Measurements from ENCODE around the gene RIBC2. TPM values are rescaled to one million over a fixed set of nuclear protein-coding genes. Genes with fewer than 3 reads are reported as not detected.
A peak's percentile ranks its signal among the peaks of the same experiment; 100 is the strongest.
"Not testable (repeated sequence)": the region's sequence is repeated elsewhere in the genome, so short reads cannot be mapped to it uniquely, and the experiment has no call there.

The RIBC2 gene, protein sequence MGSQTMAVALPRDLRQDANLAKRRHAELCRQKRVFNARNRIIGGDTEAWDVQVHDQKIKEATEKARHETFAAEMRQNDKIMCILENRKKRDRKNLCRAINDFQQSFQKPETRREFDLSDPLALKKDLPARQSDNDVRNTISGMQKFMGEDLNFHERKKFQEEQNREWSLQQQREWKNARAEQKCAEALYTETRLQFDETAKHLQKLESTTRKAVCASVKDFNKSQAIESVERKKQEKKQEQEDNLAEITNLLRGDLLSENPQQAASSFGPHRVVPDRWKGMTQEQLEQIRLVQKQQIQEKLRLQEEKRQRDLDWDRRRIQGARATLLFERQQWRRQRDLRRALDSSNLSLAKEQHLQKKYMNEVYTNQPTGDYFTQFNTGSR
- 6.4 and 9.5 TPM in 2 replicates for total RNA-seq (2014; rRNA removed; shearing (Covaris generic))

DNA sequence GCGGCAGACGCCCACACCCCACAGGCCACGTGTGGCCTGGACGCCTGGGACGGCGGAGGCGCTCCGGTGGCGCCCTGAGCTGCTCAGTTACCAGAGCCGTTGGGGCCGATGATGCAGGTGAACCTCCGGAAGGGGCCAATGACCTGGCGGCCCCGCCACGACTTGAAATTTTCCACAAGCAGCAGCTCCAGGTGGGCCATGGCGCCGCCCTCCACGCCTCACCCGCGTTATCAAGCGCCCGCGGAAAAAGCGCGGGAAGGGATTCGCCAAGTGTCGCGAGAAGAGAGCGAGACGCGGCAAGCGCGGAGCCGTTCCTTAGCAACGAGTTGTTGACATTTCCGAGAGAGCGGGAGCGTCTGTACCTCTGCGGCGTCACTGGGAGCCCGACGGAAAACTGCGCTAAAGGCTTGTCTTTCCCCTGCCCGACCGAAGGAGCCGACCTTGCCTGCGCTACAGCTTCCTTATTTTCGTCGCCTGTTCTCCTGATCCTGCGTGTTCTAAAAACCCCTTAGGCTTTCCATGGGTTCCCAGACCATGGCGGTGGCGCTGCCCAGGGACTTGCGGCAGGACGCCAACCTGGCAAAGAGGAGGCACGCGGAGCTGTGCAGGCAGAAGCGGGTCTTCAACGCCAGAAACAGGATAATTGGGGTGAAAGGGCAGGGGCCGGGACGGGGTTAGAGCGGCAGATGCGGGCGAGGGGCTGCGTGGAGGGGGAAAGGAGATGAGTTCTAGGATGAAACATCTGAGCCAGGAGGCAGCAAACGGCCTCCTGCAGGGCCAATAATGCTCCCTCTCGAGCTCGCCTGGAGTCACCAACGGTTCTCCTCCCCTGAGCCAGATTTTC is at the start of gene RIBC2, which contains the start of gene SMC1B:
RIBC2 (plus strand) TSS at position 326 of the 844 bp plus-strand sequence; CDS start at position 520, 194 bp downstream.
SMC1B (minus strand) TSS at position 232 of the 844 bp plus-strand sequence; CDS start at position 200, 32 bp downstream.
- DNase-seq (ENCODE audit: low read depth), result peak; percentile 91

DNA sequence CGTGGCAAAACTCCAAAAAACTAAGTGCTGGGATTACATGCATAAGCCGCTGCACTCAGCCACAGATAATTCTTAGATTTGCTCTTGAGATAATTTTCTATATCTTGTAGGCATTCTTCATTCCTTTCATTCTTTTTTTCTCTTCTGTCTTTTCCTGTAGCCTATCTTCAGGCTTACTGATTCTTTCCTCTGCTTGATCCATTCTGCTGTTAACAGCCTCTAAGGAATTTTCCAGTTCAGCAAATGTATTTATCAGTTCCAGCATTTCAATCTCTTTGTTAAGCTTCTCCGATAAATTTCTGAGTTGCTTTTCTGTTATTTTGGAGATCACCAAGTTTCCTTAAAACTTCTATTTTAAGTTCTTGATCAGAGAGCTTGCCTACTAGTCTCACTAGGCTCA is 46.8 kb upstream of the RIBC2 start:
- DNase-seq (ENCODE audit: low read depth), result no peak

DNA sequence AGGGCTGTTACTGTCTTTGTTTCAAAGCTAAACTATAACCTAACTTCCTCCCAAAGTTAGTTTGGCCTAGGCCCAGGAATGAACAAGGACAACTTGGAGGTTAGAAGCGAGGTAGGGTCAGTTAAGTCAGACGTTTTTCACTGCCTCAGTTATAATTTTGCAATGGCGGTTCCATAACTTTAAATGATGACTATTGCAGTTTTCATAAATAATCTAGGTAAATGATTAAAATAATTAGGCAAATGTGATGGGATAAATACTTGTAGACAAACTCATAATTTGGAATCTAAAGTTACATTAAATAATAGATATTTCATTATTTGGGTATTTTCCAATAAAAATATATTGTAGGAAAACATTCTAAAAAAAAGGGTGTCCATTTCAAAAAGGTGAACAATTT is 39.9 kb upstream of the RIBC2 start:
- not testable (repeated sequence) for DNase-seq (ENCODE audit: low read depth)

DNA sequence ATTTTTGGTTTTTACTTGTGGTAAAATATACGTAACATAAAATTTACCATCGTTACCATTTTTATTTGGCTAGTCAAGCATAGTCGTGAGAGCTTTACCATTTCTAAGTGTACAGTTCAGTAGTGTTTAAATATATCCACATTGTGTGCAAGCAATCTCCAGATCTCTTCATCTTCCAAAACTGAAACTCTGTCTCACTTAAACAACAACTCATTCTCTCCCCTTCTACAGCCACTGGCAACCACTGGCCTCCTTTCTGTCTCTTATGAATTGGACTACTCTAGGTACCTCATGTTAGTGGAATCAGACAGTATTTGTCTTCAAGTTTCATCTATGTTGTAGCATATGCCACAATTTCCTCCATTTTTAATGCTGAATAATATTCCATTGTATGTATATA is 37.5 kb upstream of the RIBC2 start:
- no peak for DNase-seq (ENCODE audit: low read depth)

DNA sequence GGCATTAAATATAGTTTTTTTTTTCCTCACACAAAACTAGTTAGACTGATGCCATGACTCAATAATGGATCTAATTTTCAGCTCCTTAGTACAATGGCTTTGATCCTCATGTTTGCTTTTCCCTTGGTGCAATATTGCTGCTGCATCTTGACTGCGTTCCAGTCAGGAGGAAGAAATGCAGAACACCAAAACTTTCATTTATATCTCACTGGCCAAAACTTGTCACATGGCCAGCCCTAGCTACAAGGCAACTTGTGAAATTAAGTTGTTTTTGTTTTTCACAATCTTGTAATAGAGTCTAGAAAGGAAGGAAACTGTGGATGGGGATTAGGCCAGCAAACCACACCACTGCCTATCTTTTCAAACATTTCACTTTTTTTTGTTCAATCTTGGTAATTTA is 36.8 kb upstream of the RIBC2 start:
- no peak for DNase-seq (ENCODE audit: low read depth)

DNA sequence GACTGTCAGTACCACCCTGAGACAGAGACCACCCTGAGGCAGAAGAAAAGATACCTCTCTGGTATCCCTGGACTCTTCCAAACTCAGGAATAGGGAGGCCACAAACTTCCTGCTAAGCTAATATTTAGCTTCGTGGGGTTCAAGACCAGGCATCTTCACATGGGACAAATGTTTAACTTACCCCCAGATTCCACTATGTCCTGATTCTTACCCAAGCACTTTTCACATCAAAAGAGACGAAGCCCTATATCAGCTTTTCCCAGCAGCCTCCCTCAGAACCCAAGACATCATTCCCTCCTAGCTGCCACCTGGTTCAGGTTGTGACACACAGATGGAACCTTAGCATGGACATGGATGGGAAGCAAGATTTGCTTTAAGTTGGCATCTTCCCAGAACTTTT is 32.1 kb upstream of the RIBC2 start:
- DNase-seq (ENCODE audit: low read depth), result no peak

DNA sequence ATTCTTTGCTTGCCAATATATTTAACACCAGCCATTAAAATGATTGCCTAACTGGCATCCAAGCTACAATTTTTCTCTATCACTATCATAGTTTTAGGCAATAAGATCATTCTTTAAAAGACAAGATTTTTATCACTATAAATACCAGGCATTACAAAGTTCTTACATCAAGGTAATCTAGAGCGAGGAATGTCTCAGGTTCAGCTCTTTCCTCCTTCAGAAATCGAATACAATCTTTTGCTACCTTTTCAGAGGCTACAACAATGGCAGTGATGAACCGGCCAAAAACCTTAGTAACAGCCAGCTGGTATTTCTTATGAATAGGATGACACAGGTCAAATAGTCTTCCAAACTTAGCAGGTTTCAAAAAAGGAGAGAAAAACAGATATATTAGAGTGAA is 23.9 kb upstream of the RIBC2 start:
- DNase-seq (ENCODE audit: low read depth), result no peak

DNA sequence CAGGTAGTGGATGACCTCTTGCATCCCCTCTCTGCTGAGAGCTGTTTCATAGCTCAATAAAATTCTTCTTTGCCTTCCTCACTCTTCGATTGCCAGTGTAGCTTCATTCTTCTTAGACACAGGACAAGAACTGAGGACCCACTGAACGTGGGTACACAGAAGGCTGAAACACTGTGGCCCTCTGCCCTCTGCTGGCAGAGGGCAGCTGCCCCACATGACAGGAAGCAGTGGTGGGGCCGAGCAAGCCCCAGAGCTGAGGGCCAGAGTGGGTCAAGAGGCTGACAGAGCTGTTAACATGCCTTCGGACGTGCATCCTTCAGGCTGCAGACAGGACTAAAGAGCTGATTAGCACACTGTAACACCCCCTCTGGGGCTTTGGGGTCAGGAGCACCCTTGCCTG is 15.7 kb upstream of the RIBC2 start:
- DNase-seq (ENCODE audit: low read depth), result no peak

DNA sequence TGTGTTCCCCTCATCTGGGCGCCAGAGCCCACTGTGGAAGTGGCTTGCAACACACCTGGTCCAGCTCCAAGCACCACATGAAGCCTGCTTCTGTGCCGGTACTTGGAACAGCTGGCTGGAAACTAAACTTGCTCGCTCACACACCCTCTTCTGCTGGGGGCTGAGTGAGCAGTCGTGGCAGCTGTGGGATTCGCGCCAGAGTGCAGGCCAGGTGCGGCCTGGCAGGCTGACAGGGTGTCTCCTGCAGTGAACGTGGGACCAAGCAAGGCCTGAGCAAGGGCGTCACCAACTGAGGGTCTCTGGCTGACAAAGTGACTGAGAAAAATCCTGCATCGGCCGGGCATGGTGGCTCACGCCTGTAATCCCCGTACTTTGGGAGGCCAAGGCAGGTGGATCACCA is 15.3 kb upstream of the RIBC2 start:
- DNase-seq (ENCODE audit: low read depth), result no peak

DNA sequence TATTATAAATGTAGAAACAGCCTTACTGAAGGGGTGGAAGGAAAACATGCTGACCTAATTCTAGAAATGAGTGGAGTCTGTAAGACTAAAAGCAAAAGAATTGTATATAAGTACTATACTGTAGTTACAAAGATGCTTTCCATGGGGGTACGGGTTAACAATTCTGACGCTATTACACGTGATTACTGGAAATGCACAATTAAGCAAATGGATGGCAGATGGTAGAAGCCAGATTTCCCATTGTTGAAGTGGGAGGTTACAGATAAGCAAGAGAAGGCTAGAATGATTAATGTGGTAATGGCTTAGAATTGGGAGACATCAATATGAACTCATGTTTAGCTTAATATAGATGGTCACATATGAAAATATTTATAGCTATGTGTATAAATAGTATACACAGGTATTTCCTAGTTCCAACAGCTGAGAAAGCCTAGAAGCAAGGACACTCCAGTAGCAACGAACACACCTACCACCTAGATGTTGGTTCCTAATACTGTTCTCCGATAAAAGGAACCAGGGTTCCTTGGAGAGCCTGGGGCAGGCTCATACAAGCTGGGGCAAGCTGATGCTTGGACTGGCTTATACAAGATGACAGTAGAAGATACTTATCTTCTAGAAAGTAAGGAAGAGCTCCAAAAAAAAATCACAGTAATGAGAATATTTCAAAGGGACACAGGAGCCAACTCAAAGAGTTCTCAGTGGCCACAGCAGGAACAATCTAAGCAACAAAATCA is 13.6 kb upstream of the RIBC2 start:
- no peak for DNase-seq (ENCODE audit: low read depth)

DNA sequence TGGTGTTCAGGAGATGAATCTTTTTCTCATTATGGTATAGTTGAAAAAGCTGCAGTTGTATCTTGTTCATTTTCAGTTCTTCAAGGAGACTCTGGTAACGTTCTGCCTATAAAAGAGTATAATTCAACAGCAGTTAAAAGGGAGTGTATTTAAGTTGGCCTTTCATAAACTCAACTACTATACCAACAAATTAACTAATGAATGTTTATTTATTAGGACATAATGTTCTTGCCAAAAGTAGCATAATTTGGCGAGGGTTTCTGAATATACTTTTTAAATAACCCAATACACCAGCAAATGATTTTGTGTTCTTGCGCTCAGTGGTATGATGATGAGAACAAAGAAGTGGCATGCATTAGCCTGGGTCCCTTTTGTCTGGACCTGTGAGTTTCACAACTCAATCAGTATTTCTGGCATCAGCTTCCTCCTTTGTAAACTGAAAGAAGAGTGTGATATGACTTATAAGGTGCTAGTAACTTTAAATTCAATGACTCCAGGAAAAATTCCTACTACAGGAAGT is 11.0 kb upstream of the RIBC2 start:
- DNase-seq (ENCODE audit: low read depth), result no peak

DNA sequence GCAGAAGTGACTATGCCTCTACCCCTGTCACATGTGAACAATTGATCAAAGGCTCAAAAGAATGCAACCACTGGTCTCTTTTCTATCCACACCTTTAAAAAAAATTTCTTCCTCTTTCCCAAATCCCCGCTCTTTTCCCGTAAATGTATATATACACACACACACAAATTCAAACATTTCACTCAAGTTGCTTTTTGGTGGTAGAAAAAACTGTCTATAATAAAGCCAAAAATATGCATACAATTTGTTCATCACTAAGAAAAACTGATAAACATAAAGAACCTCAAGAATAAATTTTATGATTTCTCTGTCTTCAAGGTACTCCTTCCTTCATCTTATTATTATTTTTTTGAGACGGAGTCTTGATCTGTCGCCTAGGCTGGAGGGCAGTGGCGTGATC is 5.7 kb upstream of the RIBC2 start:
- no peak for DNase-seq (ENCODE audit: low read depth)

DNA sequence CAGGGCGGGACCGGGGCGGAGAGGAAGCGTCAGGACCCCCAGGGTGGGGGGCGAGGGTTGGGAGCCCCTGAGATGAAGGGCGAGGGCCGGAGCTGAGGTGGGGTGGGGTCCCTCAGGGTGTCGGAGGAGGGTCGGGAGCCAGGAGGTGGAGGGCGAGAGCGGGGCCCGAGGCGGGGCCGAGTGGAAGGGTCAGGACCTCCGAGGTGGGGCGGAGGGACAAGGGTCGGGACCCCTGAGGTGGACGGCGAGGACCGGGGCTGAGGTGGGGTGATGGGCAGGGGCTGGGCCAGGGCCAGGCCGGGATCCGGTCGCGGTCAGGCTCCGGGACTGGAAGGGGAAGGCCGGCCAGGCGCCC is 503 bp upstream of the RIBC2 start:
- no peak for DNase-seq (ENCODE audit: low read depth)

DNA sequence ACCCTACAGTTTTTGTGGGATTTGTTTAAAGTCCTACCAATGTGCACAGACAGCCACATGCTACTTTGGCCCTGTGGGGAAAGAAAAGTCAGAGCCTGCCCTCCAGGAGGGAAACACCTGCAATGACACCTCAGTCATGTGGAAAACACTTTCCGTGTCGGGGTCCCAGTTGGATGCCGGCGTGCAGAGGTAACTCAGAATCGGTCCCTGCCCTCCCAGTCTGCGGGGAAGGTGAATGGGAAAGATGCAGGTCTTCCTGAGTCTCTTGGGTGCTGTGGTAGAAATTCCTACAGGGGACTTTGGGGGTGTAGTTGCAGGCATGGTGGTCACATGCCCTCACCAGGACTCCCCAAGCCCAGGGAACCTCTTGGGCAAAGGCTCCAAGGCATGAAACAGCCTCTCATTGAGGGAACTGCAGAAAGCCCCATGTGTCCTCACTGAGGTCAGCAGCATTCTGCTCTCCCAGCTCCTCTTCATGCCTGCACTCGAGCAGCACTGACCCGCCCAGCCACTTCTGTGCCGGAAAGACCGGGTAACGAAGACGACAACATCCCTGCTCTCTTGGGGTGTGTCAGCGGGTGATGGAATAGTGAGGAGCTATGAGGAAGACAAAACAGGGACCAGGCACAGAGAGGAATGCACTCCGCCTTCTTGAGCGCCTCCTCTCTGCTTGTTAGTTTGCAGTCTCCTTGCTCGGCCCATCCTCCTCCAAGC is 4.7 kb downstream of the RIBC2 start:
- no peak for DNase-seq (ENCODE audit: low read depth)

DNA sequence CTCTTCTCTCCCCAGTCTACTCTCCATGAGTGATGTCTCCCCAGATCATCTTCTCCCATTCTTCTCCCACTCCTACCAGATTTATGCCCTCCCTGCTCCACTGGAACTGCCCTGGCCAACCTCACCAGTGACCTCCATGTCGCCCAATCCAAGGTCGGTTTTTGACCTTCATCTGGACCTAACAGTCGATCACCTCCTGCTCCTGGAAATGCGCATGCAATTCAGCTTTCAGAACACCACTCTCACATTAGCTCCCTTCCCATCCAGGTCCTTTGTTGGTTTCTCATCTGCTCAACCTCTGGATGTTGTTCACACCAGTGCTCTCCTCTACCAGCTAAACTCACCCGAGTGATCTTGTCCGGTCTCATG is 5.3 kb downstream of the RIBC2 start:
- no peak for DNase-seq (ENCODE audit: low read depth)

DNA sequence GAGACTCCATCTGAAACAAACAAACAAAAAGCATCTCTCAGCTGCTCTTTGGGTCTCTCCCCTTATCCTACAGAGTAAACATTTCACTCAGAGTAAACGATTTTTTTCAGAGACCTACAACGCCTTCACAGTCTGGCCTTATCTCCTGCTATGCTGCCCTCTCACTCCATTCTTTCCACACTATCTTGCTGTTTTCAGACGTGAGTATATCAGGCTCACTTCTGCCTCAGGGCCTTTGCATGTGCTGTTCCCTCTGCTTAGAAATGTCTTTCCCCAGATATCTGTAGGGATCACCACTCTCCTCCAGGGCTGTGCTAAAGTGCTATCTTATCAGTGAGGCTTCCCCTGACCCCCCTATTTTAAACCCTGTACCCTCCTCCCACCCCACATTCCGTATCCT is 6.5 kb downstream of the RIBC2 start:
- DNase-seq (ENCODE audit: low read depth), result no peak

DNA sequence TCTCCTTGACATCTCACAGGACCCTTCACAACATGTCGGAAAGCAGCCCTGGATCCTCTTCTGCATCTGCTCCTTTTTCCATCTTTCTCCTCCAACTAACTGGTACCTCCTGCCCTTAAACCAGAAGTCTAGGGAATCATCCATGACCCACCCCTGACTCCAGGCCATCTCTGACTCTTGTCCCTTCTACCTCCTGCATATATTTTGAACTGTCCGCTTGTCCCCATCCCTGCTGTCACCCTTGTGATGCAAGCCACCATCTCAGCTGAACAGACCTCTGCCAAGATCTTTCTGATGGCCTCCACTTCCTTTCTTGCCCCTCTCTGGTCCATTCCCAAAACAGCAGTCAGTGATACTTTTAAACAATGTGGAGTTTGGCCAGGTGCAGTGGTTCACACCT is 7.0 kb downstream of the RIBC2 start:
- DNase-seq (ENCODE audit: low read depth), result no peak

DNA sequence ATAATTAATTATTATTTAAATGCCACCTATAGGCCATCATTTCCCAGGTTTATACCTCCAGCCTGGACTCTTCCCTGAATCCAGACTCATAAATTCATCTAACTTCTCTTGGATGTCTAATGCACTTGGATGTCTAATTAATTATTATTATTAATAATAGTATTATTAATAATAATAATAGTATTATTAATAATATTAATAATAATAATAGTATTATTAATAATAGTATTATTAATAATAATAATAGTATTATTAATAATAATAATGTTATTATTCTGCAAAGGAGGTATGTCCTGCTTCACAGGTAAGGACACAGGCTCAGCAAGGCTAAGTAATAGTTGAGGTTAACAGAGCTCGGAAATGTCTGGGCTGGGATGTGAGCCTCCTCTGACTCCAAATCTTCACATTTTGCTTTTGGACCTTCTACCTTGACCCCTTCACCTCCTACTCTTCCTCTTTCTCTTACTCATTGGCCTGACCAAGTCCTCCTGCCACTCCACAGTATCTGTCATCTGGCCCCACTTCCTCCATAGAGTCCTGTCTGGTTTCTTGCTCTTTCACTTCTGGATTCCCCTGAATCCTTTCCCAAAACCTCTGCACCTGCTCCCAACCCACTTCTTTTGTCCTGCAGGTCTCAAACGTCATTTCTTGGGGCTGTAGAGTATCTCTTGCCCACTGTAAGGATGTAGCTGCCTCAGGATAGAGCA is 8.0 kb downstream of the RIBC2 start:
- DNase-seq (ENCODE audit: low read depth), result no peak

DNA sequence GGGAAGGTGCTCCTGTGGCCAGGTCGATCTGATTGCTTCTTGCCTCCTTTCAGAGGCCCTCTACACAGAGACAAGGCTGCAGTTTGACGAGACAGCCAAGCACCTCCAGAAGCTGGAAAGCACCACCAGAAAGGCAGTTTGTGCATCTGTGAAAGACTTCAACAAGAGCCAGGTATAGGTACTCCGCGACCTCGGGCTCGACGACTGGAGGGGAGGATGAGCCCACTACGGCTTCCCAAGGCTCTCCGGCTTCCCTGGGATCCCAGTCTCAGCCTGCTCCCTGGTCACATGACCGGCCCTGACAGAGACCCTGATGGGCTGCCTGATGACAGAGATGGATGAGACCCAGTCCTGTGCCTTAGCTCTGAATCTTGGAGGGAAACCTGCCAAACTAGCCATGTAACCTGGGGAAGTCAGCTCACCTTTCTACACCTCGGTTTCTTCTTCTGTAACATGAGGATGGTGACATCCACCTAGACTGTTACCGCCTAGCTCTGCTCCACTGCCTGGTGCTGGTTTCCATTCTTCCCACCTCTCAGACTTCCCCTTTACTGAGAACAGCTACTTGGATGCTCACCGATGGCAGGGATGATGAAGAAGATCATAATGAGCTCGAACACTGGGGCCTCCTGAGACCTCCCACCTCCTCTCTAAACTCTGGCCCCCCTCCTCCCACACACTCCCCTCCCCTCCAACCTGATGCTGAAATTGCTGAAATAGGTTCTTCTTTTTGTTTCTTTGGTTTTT is 8.9 kb downstream of the RIBC2 start:
- no peak for DNase-seq (ENCODE audit: low read depth)

DNA sequence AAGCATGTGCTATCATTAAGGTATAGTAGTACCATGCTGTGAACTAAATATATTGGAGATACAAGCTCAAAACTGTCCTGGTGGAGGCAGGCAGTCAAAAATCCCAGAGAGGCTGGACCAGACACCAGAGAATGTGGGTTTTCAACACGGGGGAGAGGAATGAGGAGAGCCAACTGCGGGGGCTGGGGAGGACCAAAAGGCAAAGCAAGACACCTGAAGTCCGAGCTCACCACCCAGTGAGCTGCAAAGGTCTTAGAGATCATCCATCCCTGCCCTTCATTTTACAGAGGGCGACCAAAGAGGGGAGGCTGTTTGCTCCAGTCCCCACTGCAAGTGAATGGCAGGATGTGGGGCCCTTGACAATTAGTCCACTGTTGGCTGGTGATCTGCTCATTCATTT is 10.0 kb downstream of the RIBC2 start:
- DNase-seq (ENCODE audit: low read depth), result no peak
